Activated CD4-positive, alpha-beta T cell treated with anti-CD3 and anti-CD28 coated beads for 36 hours (primary cell): ENCODE results near the gene TNN. TPM values are rescaled to one million over a fixed set of nuclear protein-coding genes. Genes with fewer than 3 reads are reported as not detected.
A peak's percentile ranks its signal among the peaks of the same experiment; 100 is the strongest.
"Not testable (repeated sequence)": the region's sequence is repeated elsewhere in the genome, so short reads cannot be mapped to it uniquely, and the experiment has no call there.

Source experiments
- ATAC-seq: fragments of 200-7000 bp; cut with Tn5 transposase; one replicate; pipeline ENCODE4 v1.10.0; 2021; ENCODE audit warnings: mild to moderate bottlenecking, moderate library complexity
- CTCF ChIA-PET: fragments of 350-600 bp; sonication (Branson Sonifier 250); formaldehyde crosslinking; loops from one replicate; lab custom pipeline; 2021; ENCODE audit warnings: antibody characterized with exemption; lab: Charles Lee
- POLR2A ChIA-PET: fragments of 350-600 bp; sonication (Branson Sonifier 250); formaldehyde crosslinking; loops from one replicate; lab custom pipeline; 2021; ENCODE audit warnings: antibody characterized with exemption, inconsistent platforms; lab: Charles Lee
- DNase-seq: peaks from one replicate; pipeline ENCODE4 v3.0.0-alpha.2; 2020
- H3K27ac Mint-ChIP-seq: one replicate; pipeline ENCODE4 v1.8.0; 2021; ENCODE audit warnings: mixed read lengths
- H3K27me3 Mint-ChIP-seq: one replicate; pipeline ENCODE4 v1.8.0; 2021; ENCODE audit warnings: mixed read lengths
- H3K36me3 Mint-ChIP-seq: one replicate; pipeline ENCODE4 v1.8.0; 2021; ENCODE audit warnings: low read depth, mixed read lengths
- H3K4me1 Mint-ChIP-seq: one replicate; pipeline ENCODE4 v1.8.0; 2021; ENCODE audit warnings: mixed read lengths
- H3K4me3 Mint-ChIP-seq: one replicate; pipeline ENCODE4 v1.8.0; 2021; ENCODE audit warnings: mild to moderate bottlenecking, moderate library complexity, mixed read lengths
- H3K9me3 Mint-ChIP-seq: one replicate; pipeline ENCODE4 v1.8.0; 2021; ENCODE audit warnings: low read depth, mixed read lengths
- intact Hi-C, 2 experiments: fragments of 100-400 bp; cut with DNase I in 1 of 2; cut with micrococcal nuclease in 1 of 2; formaldehyde crosslinking; loops; one replicate each; pipeline versions ENCODE4 v1.14.2 to v1.15.1; 2022 to 2024; cut with DNase I, micrococcal nuclease
- total RNA-seq, 2 experiments: library from RNA; stranded (reverse); gene quantifications; one replicate each; pipeline ENCODE4 v1.2.3, GENCODE V29; 2021

Gene TNN
- under 1 TPM in 1 of 2 experiments, not detected in 1; 0.05 TPM for total RNA-seq

GRCh38 chr1:175067362-175068106, at the start of gene TNN:
TSS of gene TNN (plus strand) at chr1:175067833. CDS start at chr1:175077419, 9,586 bp downstream.
- Mint-ChIP-seq H3K27ac (no peak within 1 kb of the TSS), H3K4me3 (no peak within 1 kb of the TSS), H3K9me3 (no peaks in the 10 kb centered on the region), H3K27me3 (no peaks in the 10 kb centered on the region), H3K36me3 (no peaks in the 10 kb centered on the region), H3K4me1 (peaks cover 8% of the 10 kb centered on the region)
- DNase-seq: no peak
- CTCF ChIA-PET: interaction anchor here (1.1 to 1.4 kb wide), 2 partner anchors 23 to 78 kb away, joined by 3 to 5 read pairs; no protein-coding TSS in a partner anchor
- POLR2A ChIA-PET: no interaction called here
- ATAC-seq: no peak
- intact Hi-C loops: no loop called here

GRCh38 chr1:175019524-175019923, 48.1 kb upstream of the TNN start:
- intact Hi-C loops: no loop called here
- ChIA-PET CTCF (no interaction called here), POLR2A (no interaction called here)
- peaks cover under 1% of the 10 kb centered on the region for H3K9me3 Mint-ChIP-seq
- H3K36me3 Mint-ChIP-seq: peaks cover 45% of the 10 kb centered on the region
- ATAC-seq (no peak), DNase-seq (no peak)
- no peak overlapping the region for H3K4me3 Mint-ChIP-seq
- no peak overlapping the region for H3K27ac Mint-ChIP-seq
- H3K27me3 Mint-ChIP-seq: no peaks in the 10 kb centered on the region
- H3K4me1 Mint-ChIP-seq: peaks cover 28% of the 10 kb centered on the region

GRCh38 chr1:175023043-175023921, 44.4 kb upstream of the TNN start, which contains the start of gene MRPS14:
TSS of gene MRPS14 (minus strand) at chr1:175023425. CDS start at chr1:175023408, 17 bp downstream.
- peaks cover 25% of the 10 kb centered on the region for H3K4me1 Mint-ChIP-seq
- DNase-seq: peak; percentile 99
- H3K36me3 Mint-ChIP-seq: peaks cover 22% of the 10 kb centered on the region
- H3K27ac Mint-ChIP-seq: peak within 1 kb of the TSS; percentile 92
- ChIA-PET CTCF (interaction anchor here (0.7 to 4.4 kb wide), 7 partner anchors 17 to 296 kb away, joined by 3 to 24 read pairs (median 4); partner anchors contain the start of gene CACYBP), POLR2A (interaction anchor here (0.5 to 2.2 kb wide), 9 partner anchors 9 to 1184 kb away, joined by 3 to 65 read pairs (median 4); partner anchors contain the start of gene CACYBP)
- peaks cover 6% of the 10 kb centered on the region for H3K9me3 Mint-ChIP-seq
- intact Hi-C loops: loop anchor here (1.0 to 10.0 kb wide), 7 partner anchors 24 to 1546 kb away; partner anchors contain the start of genes CACYBP (in 2 of the 2), KIAA0040 (in 2 of the 2), COP1 (in 1 of the 2) and GAS5 (in 1 of the 2)
- peak; percentile 92 for ATAC-seq
- no peaks in the 10 kb centered on the region for H3K27me3 Mint-ChIP-seq
- peak within 1 kb of the TSS; percentile 87 for H3K4me3 Mint-ChIP-seq

GRCh38 chr1:175023922-175024242, 43.8 kb upstream of the TNN start:
- H3K4me3 Mint-ChIP-seq: peak overlapping the region; percentile 87
- not testable (repeated sequence) for ATAC-seq, H3K27me3 Mint-ChIP-seq, H3K9me3 Mint-ChIP-seq
- intact Hi-C loops: loop anchor here (1.0 to 10.0 kb wide), 7 partner anchors 25 to 1547 kb away; partner anchors contain the start of genes CACYBP (in 2 of the 2), KIAA0040 (in 2 of the 2), COP1 (in 1 of the 2) and GAS5 (in 1 of the 2)
- H3K36me3 Mint-ChIP-seq: peaks cover 19% of the 10 kb centered on the region
- peak; percentile 17 for DNase-seq
- ChIA-PET POLR2A (interaction anchor here (0.8 to 2.2 kb wide), 6 partner anchors 9 to 1184 kb away, joined by 3 to 65 read pairs (median 5); partner anchors contain the start of gene CACYBP), CTCF (interaction anchor here (1.0 to 4.4 kb wide), 5 partner anchors 24 to 295 kb away, joined by 3 to 24 read pairs (median 5); partner anchors contain the start of gene CACYBP)
- peak overlapping the region; percentile 92 for H3K27ac Mint-ChIP-seq
- H3K4me1 Mint-ChIP-seq: peaks cover 25% of the 10 kb centered on the region

GRCh38 chr1:175024773-175025172, 42.9 kb upstream of the TNN start:
- H3K27me3 Mint-ChIP-seq: no peaks in the 10 kb centered on the region
- CTCF ChIA-PET: interaction anchor here (0.6 to 4.4 kb wide), 5 partner anchors 24 to 997 kb away, joined by 3 to 24 read pairs (median 3); partner anchors contain the start of gene CACYBP
- POLR2A ChIA-PET: no interaction called here
- ATAC-seq: no peak
- DNase-seq: no peak
- intact Hi-C loops: loop anchor here (5.0 to 10.0 kb wide), 5 partner anchors 123 to 1160 kb away; partner anchors contain the start of genes GAS5 (in 1 of the 2), KIAA0040 (in 1 of the 2) and ZBTB37 (in 1 of the 2)
- H3K36me3 Mint-ChIP-seq: peaks cover 16% of the 10 kb centered on the region
- H3K9me3 Mint-ChIP-seq: peaks cover 6% of the 10 kb centered on the region
- H3K4me1 Mint-ChIP-seq: peaks cover 32% of the 10 kb centered on the region
- peak overlapping the region; percentile 47 for H3K27ac Mint-ChIP-seq
- peak overlapping the region; percentile 40 for H3K4me3 Mint-ChIP-seq

GRCh38 chr1:175033953-175034352, 33.7 kb upstream of the TNN start:
- DNase-seq (no peak), ATAC-seq (no peak)
- Mint-ChIP-seq H3K27ac (no peak overlapping the region), H3K36me3 (peaks cover 2% of the 10 kb centered on the region), H3K9me3 (no peaks in the 10 kb centered on the region), H3K27me3 (no peaks in the 10 kb centered on the region), H3K4me1 (peaks cover 9% of the 10 kb centered on the region), H3K4me3 (no peak overlapping the region)
- CTCF ChIA-PET: interaction anchor here (0.6 to 1.8 kb wide), 2 partner anchors 57 to 91 kb away, joined by 3 to 7 read pairs; no protein-coding TSS in a partner anchor
- intact Hi-C loops: no loop called here
- POLR2A ChIA-PET: no interaction called here

GRCh38 chr1:175034775-175035174, 32.9 kb upstream of the TNN start:
- no peak for DNase-seq
- no peaks in the 10 kb centered on the region for H3K9me3 Mint-ChIP-seq
- H3K27me3 Mint-ChIP-seq: no peaks in the 10 kb centered on the region
- no peak overlapping the region for H3K27ac Mint-ChIP-seq
- no peak overlapping the region for H3K4me3 Mint-ChIP-seq
- no peaks in the 10 kb centered on the region for H3K36me3 Mint-ChIP-seq
- intact Hi-C loops: no loop called here
- no peak for ATAC-seq
- peaks cover 2% of the 10 kb centered on the region for H3K4me1 Mint-ChIP-seq
- ChIA-PET CTCF (no interaction called here), POLR2A (no interaction called here)

- intact Hi-C loops: no loop called here
- CTCF ChIA-PET: interaction anchor here (0.6 to 1.3 kb wide), 3 partner anchors 36 to 89 kb away, joined by 3 to 6 read pairs (median 3); no protein-coding TSS in a partner anchor
- Mint-ChIP-seq H3K27ac (no peak overlapping the region), H3K4me3 (no peak overlapping the region), H3K27me3 (no peaks in the 10 kb centered on the region), H3K36me3 (no peaks in the 10 kb centered on the region), H3K9me3 (no peaks in the 10 kb centered on the region), H3K4me1 (no peaks in the 10 kb centered on the region)
- POLR2A ChIA-PET: no interaction called here
- no peak for DNase-seq
- ATAC-seq: no peak
Measured at GRCh38 chr1:175035865-175036264, 31.8 kb upstream of the TNN start.

- H3K27me3 Mint-ChIP-seq: no peaks in the 10 kb centered on the region
- intact Hi-C loops: no loop called here
- CTCF ChIA-PET: interaction anchor here (0.6 to 1.3 kb wide), 2 partner anchors 35 to 61 kb away, joined by 3 read pairs; no protein-coding TSS in a partner anchor
- no peak for ATAC-seq
- DNase-seq: no peak
- POLR2A ChIA-PET: no interaction called here
- no peaks in the 10 kb centered on the region for H3K4me1 Mint-ChIP-seq
- H3K27ac Mint-ChIP-seq: no peak overlapping the region
- H3K36me3 Mint-ChIP-seq: no peaks in the 10 kb centered on the region
- H3K4me3 Mint-ChIP-seq: no peak overlapping the region
- no peaks in the 10 kb centered on the region for H3K9me3 Mint-ChIP-seq
Measured at GRCh38 chr1:175036476-175036875, 31.2 kb upstream of the TNN start.

GRCh38 chr1:175037416-175037815, 30.2 kb upstream of the TNN start:
- H3K27ac Mint-ChIP-seq: no peak overlapping the region

More at GRCh38 chr1:175037416-175037815, 30.2 kb upstream of the TNN start:
- Mint-ChIP-seq H3K4me1 (no peaks in the 10 kb centered on the region), H3K36me3 (no peaks in the 10 kb centered on the region), H3K4me3 (no peak overlapping the region), H3K27me3 (no peaks in the 10 kb centered on the region), H3K9me3 (no peaks in the 10 kb centered on the region)
- intact Hi-C loops: no loop called here
- ChIA-PET CTCF (no interaction called here), POLR2A (no interaction called here)
- DNase-seq (no peak), ATAC-seq (no peak)
